Measurements from ENCODE around the gene SLC12A6. TPM values are rescaled to one million over a fixed set of nuclear protein-coding genes. Genes with fewer than 3 reads are reported as not detected.

The SLC12A6 gene
- total RNA-seq, 1 donor from 2014 or later, result 74.4 TPM

GRCh38 chr15:34259566-34259965 is 78.0 kb downstream of the SLC12A6 start:
- Mint-ChIP-seq H3K4me3 (no peak overlapping the region), H3K9me3 (no peaks in the 10 kb centered on the region), H3K4me1 (no peaks in the 10 kb centered on the region), H3K36me3 (ENCODE audit: low read depth) (peaks cover 52% of the 10 kb centered on the region), H3K27me3 (no peaks in the 10 kb centered on the region), H3K27ac (peak overlapping the region; percentile 6)
- ATAC-seq (ENCODE audit: low read depth) (no peak), DNase-seq (no peak)
- ChIA-PET POLR2A (interaction anchor here (0.6 to 1.4 kb wide), 2 partner anchors 8 to 84 kb away, joined by 3 to 4 read pairs; partner anchors contain the start of genes NOP10 and NUTM1), CTCF (interaction anchor here (1.1 to 2.4 kb wide), 2 partner anchors 18 to 108 kb away, joined by 3 to 6 read pairs; partner anchors contain the start of gene LPCAT4)
- intact Hi-C loops (cut with micrococcal nuclease), result no loop called here
- TF ChIP-seq, protein P1, sequence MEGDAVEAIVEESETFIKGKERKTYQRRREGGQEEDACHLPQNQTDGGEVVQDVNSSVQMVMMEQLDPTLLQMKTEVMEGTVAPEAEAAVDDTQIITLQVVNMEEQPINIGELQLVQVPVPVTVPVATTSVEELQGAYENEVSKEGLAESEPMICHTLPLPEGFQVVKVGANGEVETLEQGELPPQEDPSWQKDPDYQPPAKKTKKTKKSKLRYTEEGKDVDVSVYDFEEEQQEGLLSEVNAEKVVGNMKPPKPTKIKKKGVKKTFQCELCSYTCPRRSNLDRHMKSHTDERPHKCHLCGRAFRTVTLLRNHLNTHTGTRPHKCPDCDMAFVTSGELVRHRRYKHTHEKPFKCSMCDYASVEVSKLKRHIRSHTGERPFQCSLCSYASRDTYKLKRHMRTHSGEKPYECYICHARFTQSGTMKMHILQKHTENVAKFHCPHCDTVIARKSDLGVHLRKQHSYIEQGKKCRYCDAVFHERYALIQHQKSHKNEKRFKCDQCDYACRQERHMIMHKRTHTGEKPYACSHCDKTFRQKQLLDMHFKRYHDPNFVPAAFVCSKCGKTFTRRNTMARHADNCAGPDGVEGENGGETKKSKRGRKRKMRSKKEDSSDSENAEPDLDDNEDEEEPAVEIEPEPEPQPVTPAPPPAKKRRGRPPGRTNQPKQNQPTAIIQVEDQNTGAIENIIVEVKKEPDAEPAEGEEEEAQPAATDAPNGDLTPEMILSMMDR (IDR thresholded peaks at IDR 0.05), result no peak

DNA sequence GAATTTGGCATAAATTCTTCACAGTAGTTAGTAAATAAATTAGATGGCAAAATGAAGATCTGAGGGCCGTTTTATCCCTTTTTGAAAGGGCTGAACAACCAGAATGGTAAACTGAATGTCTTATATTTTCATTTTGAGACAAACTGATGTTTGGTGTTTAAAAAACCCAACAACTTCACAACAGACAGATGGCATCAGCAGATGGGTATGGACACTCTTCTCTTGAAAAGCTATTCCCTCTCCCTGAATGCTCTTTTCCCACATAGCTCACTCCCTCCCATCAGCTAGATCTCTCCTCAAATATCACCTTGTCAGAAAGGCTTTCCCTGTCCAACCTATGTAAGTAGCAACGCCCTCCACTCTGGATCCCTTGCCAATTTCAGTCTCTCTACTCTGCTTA is 79.4 kb downstream of the SLC12A6 start:
- ATAC-seq (ENCODE audit: low read depth) (no peak), DNase-seq (no peak)
- ChIA-PET POLR2A (no interaction called here), CTCF (interaction anchor here (2.4 kb wide), 1 partner anchor 109 kb away, joined by 6 read pairs; the partner anchor contains the start of gene LPCAT4)
- H3K4me1 Mint-ChIP-seq, result no peaks in the 10 kb centered on the region
- intact Hi-C loops (cut with micrococcal nuclease), result no loop called here
- no peak overlapping the region for H3K4me3 Mint-ChIP-seq
- no peak overlapping the region for H3K27ac Mint-ChIP-seq
- H3K36me3 Mint-ChIP-seq (ENCODE audit: low read depth), result peaks cover 66% of the 10 kb centered on the region
- no peaks in the 10 kb centered on the region for H3K27me3 Mint-ChIP-seq
- TF ChIP-seq, protein P1 (IDR thresholded peaks at IDR 0.05), result no peak
- H3K9me3 Mint-ChIP-seq, result no peaks in the 10 kb centered on the region

DNA sequence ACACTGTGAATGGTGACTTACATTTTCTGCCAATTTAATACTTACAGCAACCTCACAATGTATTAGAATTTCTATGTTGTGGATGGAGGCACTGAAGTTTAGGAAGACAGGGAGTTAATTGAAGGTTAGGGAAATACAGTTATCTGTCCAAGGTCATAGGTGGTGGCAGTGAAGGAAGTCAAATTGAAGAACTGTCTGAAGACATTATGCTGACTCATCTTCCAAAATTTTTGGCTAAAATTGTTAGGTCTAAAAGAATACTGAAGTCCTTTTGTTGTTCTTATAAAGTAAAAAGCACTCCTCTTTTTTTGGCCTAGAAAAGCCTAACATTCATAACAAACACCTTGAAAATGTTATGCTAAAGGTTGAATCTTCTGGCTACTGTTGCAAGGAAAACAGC is 85.0 kb downstream of the SLC12A6 start:
- CTCF ChIA-PET, result no interaction called here
- Mint-ChIP-seq H3K4me3 (no peak overlapping the region), H3K4me1 (no peaks in the 10 kb centered on the region), H3K27ac (no peak overlapping the region), H3K27me3 (no peaks in the 10 kb centered on the region), H3K9me3 (no peaks in the 10 kb centered on the region), H3K36me3 (ENCODE audit: low read depth) (peaks cover 88% of the 10 kb centered on the region)
- intact Hi-C loops (cut with micrococcal nuclease), result no loop called here
- no peak for DNase-seq
- TF ChIP-seq, protein P1 (IDR thresholded peaks at IDR 0.05), result no peak
- POLR2A ChIA-PET, result no interaction called here
- no peak for ATAC-seq (ENCODE audit: low read depth)

DNA sequence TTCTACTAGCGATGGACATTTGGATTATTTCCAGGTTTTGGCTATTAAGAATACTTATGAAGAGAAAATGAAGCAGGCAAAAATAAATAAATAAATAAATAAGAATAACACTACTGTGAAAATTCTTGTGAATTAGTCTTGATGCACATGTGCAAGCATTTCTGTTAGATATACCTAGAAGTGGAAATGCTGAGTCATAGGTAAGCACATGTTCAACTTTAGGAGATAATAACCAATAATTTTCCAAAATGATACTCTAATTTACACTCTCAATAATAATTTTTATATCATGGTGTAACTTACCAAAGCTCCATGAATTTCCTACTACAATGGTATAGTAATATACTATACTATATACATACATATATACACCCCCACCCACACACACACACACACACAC is 89.4 kb downstream of the SLC12A6 start:
- CTCF ChIA-PET, result interaction anchor here (1.3 to 1.7 kb wide), 2 partner anchors 120 to 340 kb away, joined by 4 to 5 read pairs; no protein-coding TSS in a partner anchor
- POLR2A ChIA-PET, result no interaction called here
- intact Hi-C loops (cut with micrococcal nuclease), result no loop called here
- no peak for DNase-seq
- Mint-ChIP-seq H3K4me3 (no peak overlapping the region), H3K4me1 (no peaks in the 10 kb centered on the region), H3K27ac (no peak overlapping the region), H3K36me3 (ENCODE audit: low read depth) (peaks cover 79% of the 10 kb centered on the region), H3K9me3 (no peaks in the 10 kb centered on the region), H3K27me3 (no peaks in the 10 kb centered on the region)
- ATAC-seq (ENCODE audit: low read depth), result no peak
- TF ChIP-seq, protein P1 (IDR thresholded peaks at IDR 0.05), result no peak

- Mint-ChIP-seq H3K27me3 (no peaks in the 10 kb centered on the region), H3K4me3 (no peak overlapping the region), H3K4me1 (no peaks in the 10 kb centered on the region), H3K36me3 (ENCODE audit: low read depth) (peaks cover 72% of the 10 kb centered on the region), H3K27ac (no peak overlapping the region), H3K9me3 (no peaks in the 10 kb centered on the region)
- intact Hi-C loops (cut with micrococcal nuclease), result no loop called here
- TF ChIP-seq, protein P1 (IDR thresholded peaks at IDR 0.05), result no peak
- ChIA-PET POLR2A (no interaction called here), CTCF (no interaction called here)
- ATAC-seq (ENCODE audit: low read depth) (no peak), DNase-seq (no peak)
Observed at GRCh38 chr15:34246276-34246976, 91.2 kb downstream of the SLC12A6 start.
